Myocyte (in vitro differentiated cells): ENCODE measurements around the gene MESP2. TPM values are rescaled to one million over a fixed set of nuclear protein-coding genes. Genes with fewer than 3 reads are reported as not detected.

Source experiments
- DNase-seq: peaks from one replicate; pipeline ENCODE4 v3.0.0-alpha.2; 2012; ENCODE audit warnings: low read depth
- polyA plus RNA-seq: library from polyadenylated mRNA; unstranded; fragments of >200 nt; gene quantifications from one replicate; pipeline ENCODE4 v1.2.1, GENCODE V29; 2012; ENCODE audit warnings: missing spikeins
- total RNA-seq: library from RNA; depleted of rRNA; stranded (reverse); fragments of >200 nt; gene quantifications from 2 replicates; pipeline ENCODE4 v1.2.3, GENCODE V29; 2014

The MESP2 gene, protein sequence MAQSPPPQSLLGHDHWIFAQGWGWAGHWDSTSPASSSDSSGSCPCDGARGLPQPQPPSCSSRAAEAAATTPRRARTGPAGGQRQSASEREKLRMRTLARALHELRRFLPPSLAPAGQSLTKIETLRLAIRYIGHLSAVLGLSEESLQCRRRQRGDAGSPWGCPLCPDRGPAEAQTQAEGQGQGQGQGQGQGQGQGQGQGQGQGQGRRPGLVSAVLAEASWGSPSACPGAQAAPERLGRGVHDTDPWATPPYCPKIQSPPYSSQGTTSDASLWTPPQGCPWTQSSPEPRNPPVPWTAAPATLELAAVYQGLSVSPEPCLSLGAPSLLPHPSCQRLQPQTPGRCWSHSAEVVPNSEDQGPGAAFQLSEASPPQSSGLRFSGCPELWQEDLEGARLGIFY
- total RNA-seq, result 0.24 and 0.42 TPM in 2 replicates
- polyA plus RNA-seq, result 0.08 TPM

DNA sequence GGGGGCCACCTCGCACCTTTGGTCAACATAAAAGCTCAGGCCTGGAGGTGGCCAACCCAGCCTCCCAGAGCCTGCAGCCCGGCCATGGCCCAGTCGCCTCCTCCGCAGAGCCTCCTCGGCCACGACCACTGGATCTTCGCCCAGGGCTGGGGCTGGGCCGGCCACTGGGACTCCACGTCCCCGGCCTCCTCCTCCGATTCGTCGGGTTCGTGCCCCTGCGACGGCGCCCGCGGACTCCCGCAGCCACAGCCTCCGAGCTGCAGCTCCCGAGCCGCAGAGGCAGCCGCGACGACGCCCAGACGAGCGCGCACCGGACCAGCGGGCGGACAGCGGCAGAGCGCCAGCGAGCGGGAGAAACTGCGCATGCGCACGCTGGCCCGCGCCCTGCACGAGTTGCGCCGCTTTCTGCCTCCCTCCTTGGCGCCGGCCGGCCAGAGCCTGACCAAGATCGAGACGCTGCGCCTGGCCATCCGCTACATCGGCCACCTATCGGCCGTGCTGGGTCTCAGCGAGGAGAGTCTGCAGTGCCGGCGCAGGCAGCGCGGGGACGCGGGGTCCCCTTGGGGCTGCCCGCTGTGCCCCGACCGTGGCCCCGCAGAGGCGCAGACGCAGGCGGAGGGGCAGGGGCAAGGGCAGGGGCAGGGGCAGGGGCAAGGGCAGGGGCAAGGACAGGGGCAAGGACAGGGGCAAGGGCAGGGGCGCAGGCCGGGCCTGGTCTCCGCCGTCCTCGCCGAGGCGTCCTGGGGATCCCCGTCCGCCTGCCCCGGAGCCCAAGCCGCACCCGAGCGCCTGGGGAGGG, at the start of gene MESP2:
TSS of gene MESP2 (plus strand) at position 59 of the 799 bp plus-strand sequence. CDS start at position 85, 26 bp downstream.
- peak; percentile 67 for DNase-seq

DNA sequence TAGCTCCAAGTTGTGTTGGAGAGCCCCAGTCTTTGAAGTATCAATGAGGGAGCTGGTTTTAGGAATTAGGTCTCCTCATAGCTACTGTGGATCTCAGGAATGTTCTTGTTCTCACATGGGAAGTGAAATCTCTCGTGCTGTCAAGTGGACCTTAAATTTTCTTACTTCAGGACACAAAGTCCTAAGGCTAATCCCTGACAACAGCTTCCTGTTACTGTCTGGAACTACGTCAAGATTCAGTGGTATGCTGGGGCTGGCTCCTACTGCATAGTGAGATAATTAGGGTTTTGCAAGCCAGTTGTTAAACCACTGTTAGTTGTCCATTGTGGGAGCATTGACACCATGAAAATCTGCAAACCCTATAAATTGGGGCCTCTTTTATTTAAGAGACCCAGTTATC, 47.9 kb upstream of the MESP2 start:
- peak; percentile 29 for DNase-seq

DNA sequence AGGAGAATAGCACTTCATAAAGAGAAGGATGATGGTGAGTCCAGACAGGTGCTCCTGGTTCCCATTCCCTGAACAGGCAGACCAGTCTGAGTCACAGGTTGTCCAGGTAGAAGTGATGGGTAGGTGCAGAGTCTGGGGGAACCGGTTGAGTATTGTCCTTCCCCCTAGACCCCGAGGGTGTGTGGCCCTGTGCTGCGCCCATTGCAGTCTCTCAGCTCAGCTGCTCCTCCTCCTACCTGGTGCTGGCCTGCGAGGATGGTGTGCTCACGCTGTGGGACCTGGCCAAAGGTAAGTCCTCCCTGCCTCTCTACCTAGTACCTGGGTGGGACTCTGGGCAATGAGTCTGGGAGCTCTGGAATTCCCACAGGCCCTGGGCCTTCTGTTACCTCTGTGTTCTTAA, 44.9 kb upstream of the MESP2 start:
- no peak for DNase-seq

DNA sequence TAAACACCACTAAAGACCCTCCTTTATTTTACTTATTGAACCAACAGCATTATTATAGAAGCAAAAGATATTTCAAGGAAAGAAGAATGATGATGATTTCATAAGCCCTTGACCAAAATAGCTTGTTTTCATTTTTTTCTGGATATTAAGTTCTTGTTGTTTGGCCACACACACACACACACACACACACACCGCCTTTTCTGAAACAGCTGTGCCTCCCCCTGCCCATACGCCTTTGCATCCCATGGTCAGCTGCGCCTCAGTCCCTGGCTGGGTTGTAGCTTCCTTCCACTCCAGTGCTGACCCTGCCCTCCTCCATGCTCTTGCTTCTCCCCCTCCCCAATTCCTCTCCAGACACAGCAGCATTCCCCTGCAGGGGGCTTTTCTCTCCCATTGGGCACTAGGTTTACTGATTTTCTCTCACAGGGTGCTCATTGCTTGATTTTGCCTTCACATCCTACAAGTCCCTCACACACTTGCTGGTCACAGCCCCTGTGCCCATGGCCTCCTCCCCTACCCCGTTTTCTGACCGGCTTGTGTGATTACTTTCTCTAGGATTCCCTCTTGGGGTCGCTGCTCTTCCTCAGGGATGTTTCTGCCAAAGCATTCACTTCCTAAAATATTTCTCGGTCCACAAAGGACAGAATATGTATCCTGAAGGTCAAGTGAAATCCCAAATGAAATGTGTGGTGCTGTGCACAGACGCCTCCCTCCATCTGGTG, 43.5 kb upstream of the MESP2 start:
- DNase-seq, result peak; percentile 62

DNA sequence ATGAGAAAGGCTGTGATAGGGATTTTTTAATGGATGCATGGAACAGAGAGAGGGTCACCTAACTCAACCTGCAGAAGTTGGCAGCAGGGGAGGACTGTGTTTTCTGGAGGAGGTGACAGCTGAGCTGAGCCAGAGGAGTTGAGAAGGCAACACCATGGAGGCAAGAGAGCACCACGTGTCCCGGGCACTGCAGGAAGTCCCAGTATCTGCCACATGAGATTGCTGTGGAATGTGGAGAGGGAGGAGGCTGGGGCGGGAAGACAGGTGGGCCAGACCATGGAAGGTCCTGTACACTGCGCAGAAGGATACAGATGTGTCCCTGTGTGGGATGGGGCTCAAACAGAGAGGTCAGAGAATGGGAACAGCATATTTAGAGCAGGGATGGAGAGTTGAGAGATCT, 40.4 kb upstream of the MESP2 start:
- DNase-seq, result no peak

DNA sequence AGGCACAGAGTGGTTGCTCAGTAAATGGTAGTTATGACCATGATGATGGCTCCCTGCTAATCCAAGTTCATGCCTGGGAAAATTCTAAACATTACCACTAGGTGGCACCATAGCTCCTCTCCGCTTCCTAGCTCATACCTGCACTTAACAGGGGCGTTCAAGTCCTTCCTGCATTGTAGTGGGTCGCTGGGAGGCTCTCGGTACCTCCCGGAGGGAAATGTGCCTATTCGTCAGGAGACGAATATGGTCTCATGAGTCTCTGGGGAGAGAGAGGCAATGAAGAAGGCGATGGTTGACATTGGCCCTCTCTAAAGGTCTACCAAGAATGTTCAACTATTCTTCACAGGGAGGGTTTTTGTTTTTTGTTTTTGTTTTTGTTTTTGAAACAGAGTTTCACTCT, 36.0 kb upstream of the MESP2 start:
- peak; percentile 71 for DNase-seq

DNA sequence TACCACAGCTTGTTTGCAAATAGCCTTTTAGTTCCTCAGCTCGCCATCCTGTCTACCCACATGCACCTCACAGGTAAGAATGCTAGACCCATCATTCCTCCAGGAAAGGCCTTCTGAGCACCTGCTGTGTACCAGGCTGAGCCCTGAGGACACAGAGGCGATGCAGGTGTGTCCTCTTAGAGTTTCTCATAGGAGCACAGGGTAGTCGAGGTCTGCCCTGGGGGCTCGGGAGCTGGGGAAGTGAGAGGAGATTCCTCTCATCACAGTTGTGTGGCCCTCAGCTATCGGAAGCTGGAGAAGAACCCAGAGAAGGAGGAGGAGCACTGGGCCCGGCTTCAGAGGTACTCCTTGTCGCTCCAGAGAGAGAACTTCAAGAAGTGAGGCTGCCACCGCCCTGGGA, 33.1 kb upstream of the MESP2 start:
- DNase-seq, result no peak

DNA sequence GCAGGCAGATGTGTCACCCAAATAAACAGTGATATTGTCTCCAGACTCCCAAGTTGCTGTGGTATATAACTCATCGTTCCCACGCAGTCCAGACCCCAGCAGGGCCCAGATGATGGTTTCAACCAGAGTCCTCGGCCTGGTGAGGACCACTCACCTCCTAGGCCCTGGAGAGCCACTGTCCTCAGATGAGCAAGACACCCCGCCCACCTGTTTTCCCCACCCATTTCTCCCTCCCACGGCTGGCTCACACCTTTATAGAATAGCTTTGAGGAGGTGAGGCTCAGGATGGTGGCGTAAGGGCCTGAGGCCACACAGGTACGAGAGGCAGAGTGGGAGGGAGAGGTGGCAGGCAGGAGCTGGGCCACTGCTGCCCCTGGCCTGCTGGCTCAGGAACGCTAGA, 32.5 kb upstream of the MESP2 start:
- no peak for DNase-seq

DNA sequence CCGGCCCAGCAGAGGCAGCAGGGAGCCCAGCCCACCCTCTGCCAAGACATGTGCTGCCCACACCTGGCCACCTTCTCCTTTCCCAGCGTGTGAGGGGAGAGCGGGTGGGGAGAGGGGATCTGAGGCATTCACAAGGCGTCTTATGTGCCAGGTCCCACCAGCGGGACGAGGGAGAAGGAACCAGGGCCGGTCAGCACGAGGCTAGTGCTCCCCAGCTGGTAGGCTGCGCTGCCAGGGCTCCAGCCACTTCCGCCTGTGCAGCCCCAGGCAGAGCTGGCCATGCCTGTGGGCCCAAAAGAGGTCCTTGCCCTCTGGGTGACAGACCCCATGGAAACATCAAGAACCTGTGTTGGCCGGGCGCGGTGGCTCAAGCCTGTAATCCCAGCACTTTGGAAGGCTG, 31.0 kb upstream of the MESP2 start:
- no peak for DNase-seq

DNA sequence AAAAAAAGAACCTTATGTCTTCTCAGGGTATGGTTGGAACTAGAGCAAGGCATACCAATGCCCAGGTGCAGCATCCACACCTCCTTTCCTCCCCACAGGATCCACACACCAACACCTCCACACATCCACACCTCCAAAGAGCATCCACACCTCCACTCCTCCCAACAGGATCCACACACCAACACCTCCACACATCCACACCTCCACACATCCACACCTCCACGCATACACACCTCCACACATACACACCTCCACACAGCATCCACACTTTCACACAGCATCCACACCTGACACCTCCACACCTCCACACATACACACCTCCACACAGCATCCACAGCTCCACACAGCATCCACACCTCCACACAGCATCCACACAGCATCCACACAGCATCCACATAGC, 30.4 kb upstream of the MESP2 start:
- DNase-seq, result no peak

DNA sequence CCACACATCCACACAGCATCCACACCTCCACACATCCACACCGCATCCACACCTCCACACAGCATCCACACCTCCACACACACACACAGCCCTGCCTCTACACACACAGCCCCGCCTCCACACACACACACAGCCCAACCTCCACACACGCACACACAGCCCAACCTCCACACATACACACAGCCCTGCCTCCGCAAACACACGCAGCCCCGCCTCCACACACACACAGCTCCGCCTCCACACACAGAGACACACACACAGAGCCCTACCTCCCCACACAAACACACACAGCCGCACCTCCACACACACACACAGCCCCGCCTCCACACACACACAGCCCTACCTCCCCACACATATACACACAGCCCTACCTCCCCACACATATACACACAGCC, 29.7 kb upstream of the MESP2 start:
- DNase-seq, result no peak

DNA sequence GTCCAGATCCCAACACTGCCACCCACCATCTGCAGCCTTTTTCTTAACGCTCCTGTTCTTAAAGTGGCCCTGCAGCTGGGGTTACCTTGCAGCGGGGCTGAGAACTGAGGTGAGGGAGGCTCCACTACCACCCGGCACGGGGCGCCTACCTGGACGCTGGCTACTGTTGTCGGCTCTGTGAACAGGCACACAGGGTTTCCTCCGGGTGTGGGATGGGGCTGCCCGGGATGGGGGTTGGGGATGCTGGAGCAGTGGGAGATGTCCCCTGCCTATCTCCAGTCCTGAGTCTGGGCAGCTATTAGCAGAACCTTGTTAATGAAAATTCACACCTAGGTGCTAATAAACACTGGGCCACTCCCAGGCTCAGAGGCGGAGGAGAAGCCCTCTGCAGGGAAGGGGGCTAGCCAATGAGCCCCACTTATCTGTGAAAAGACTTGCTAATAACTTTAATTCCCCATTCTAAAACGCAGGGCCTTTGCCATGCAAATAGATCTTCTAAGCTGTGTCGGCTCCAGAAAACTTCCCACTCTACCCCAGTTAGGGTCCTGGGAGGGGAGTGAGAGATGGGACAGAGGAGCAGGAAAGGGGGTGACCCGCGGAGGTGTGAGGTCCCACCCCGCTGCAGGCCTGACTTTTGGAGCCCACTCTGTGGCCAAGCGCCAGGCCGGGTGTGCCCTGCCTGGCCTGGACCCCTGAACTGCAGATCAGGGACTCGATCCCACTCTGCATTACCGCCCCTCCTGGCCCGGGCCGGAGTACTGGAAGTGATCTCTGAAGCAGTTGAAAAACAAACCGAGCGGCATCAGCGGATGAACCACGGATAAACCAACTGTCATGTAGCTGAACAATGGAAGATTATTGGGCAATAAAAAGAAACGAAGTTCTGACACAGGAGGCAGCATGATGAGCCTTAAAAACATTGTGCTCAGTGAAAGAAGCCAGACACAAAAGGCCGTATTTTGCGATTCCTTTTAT, 28.1 kb upstream of the MESP2 start:
- DNase-seq, result no peak

DNA sequence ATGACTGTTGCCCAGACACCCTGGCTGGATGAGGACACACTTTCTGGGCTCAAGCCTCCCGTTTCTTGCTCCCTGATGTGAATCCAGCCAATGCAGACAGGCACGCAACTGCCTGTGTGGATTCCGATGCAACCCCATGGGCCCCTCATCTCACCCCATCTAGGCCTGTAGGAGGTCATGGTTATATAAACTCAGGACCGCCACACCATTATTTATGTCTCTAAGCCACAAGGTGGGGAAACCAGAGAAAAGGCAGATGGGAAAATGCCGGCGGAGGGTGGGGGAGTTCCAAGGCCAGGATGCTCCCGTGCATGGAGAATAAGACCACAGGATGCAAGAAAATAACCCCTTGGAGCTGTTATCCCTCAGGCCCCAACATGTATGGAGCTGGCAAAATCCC, 27.1 kb upstream of the MESP2 start:
- no peak for DNase-seq

DNA sequence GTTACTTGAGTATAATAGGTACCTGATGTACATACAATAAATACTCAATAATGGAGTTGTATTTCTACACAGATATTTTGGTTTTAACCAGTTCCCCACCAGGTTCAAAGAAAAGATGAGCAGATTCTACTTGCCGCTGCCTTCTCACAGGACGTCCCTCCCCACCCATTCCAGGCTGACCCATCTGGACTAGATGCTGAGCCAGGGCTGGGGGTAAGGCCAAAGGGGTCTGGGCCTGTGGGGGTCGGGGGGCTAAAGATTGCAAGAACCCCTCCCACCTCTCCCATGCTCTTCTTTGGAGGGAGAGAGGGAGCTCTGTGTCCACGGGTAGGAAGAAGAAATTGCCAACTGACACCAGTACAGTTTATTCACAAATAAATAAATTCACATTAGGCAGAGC, 26.6 kb upstream of the MESP2 start:
- DNase-seq, result no peak

DNA sequence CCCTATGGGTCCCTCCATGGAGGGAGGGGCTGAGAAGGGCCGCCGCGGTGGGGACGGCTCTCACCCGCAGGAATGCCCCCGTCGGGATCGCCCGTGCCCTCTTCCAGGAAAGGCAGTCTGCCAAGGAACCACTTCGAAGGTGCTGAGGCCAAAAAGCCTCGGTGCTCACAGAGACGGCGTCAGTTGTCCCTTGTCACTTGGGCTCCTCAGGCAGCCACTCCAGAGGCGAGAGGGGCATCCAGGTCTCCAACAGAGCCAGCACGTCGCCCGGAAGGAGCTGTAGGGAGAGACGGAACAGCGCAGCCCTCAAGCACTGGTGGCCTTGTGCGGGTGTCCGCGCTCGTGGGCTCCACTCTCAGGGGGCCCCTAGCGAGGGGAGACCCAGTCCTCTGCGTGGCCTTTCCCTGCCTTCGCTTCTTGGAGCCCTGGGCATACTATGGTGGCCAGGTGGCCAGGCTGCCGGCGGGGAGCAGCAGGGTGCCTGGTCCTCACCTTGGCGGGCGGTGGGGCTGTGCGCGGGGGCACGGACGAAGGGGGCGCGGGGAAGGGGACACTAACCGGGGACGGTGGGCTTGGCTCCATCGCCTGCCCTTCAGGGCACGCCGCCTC, 26.1 kb upstream of the MESP2 start:
- no peak for DNase-seq

DNA sequence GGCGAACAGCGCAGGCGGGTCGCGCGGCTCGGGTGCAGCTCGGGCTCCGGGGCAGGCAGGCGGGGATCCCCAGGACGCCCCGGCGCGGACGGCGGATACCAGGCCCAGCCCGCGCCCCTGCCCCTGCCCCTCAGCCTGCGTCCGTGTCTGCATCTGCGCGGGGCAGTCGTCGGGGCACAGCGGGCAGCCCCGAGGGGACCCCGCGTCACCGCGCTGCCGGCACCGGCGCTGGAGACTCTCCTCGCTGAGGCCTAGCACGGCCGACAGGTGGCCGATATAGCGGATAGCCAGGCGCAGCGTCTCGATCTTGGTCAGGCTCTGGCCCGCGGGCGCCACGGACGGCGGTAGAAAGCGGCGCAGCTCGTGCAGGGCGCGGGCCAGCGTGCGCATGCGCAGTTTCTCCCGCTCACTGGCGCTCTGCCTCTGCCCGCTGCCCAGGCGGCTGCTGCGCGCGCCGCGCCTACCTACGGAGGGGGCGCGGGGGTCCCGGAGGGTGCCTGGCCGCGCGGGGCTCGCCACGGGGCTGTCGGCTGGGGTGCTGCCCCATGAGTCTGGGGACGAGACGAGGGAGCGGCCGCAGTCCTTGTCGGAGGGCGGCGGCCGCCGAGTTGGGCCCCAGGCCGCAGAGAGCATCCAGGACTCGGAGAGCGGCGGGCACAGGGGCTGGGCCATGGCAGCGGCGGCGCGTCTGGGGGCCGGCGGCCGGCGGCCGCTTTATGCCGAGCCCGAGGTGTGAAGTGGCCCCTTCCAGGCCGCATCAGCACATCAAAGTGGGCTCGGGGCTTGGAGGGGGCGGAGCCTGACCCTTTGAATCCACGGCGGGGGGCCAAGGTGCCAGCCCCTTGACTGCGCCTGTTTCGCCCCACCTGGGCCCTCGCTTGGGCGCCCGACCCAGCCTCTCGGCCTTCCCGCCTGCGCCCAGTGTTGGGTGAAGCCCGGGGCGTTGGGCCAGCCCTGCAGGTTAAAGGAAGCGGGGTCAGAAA, 25.3 kb upstream of the MESP2 start, which contains the start of gene MESP1:
TSS of gene MESP1 (minus strand) at position 690 of the 983 bp plus-strand sequence. CDS start at position 672, 18 bp downstream.
- peak; percentile 91 for DNase-seq

DNA sequence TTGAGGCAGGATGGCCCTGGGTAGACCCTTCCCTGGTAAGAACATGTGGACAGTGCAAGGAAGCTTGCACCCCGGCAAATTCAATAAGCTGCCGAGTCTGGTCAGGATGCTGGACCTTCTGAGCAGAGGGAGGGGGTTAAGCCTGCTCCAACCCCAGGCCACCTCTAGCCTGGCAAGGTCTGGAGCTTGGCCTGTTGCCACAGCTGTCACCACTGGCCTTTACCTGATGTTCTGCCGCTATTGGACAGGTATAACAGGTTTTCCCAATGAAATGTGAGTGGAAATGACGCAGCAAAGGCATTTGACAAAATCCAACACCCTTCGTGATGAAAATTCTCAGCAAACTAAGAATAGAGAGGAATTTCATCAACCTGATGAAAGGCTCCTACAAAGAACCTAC, 24.4 kb upstream of the MESP2 start:
- DNase-seq, result no peak

DNA sequence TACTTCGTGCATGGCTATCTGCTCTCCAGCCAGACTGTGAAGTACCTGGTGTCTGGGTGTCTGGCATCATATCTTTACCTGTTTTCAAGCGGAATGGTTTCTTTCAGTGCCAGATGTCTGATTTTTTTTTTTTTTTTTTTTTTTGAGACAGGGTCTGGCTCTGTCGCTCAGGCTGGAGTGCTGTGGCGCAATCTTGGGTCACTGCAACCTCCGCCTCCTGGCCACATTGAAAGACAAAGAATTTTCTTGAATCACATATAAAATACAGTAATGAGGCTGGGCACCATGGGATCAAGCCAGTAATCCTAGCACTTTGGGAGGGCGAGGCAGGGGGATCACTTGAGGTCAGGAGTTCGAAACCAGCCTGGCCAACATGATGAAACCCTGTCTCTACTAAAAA, 22.3 kb upstream of the MESP2 start:
- no peak for DNase-seq
